ENCODE results near the gene GNAS-AS1.

GRCh38 chr20:58884966-58885365 is 34.3 kb upstream of the GNAS-AS1 start:
- TF ChIP-seq POLR2AphosphoS5 (IDR thresholded peaks at IDR 0.05; ENCODE audit: low read depth) = no peak
- TF ChIP-seq, protein P1, sequence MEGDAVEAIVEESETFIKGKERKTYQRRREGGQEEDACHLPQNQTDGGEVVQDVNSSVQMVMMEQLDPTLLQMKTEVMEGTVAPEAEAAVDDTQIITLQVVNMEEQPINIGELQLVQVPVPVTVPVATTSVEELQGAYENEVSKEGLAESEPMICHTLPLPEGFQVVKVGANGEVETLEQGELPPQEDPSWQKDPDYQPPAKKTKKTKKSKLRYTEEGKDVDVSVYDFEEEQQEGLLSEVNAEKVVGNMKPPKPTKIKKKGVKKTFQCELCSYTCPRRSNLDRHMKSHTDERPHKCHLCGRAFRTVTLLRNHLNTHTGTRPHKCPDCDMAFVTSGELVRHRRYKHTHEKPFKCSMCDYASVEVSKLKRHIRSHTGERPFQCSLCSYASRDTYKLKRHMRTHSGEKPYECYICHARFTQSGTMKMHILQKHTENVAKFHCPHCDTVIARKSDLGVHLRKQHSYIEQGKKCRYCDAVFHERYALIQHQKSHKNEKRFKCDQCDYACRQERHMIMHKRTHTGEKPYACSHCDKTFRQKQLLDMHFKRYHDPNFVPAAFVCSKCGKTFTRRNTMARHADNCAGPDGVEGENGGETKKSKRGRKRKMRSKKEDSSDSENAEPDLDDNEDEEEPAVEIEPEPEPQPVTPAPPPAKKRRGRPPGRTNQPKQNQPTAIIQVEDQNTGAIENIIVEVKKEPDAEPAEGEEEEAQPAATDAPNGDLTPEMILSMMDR (IDR thresholded peaks at IDR 0.05; ENCODE audit: insufficient read depth, low read length) = no peak
